Activated CD8-positive, alpha-beta memory T cell treated with anti-CD3 and anti-CD28 coated beads, Interleukin-2, amount 10 ng/mL, durations not matched to agents 7 days and 5 days (primary cell): ENCODE measurements around the gene IL17RA. TPM values are rescaled to one million over a fixed set of nuclear protein-coding genes. Genes with fewer than 3 reads are reported as not detected.

ENCODE experiments used
- ATAC-seq: fragments of 150-1000 bp; cut with Tn5 transposase; one replicate; pipeline ENCODE4 v1.10.0; 2021; ENCODE audit warnings: moderate library complexity
- CTCF ChIA-PET: fragments of 350-600 bp; sonication (Branson Sonifier 250); formaldehyde crosslinking; loops from one replicate; lab custom pipeline; 2021; ENCODE audit warnings: antibody characterized with exemption; lab: Charles Lee
- DNase-seq: peaks from one replicate; pipeline ENCODE4 v3.0.0-alpha.2; 2020
- H3K27ac Mint-ChIP-seq: one replicate; pipeline ENCODE4 v1.8.0; 2021; ENCODE audit warnings: mild to moderate bottlenecking, mixed read lengths
- H3K27me3 Mint-ChIP-seq: one replicate; pipeline ENCODE4 v1.8.0; 2021; ENCODE audit warnings: mixed read lengths
- H3K36me3 Mint-ChIP-seq: one replicate; pipeline ENCODE4 v1.8.0; 2021; ENCODE audit warnings: mild to moderate bottlenecking, mixed read lengths
- H3K4me1 Mint-ChIP-seq: one replicate; pipeline ENCODE4 v1.8.0; 2021; ENCODE audit warnings: mixed read lengths
- H3K4me3 Mint-ChIP-seq: one replicate; pipeline ENCODE4 v1.8.0; 2021; ENCODE audit warnings: mild to moderate bottlenecking, moderate library complexity, mixed read lengths
- H3K9me3 Mint-ChIP-seq: one replicate; pipeline ENCODE4 v1.8.0; 2022; ENCODE audit warnings: low read depth, mixed read lengths
- total RNA-seq, 2 experiments: library from RNA; stranded (reverse); gene quantifications; one replicate each; pipeline ENCODE4 v1.2.3, GENCODE V29; 2021

Gene IL17RA
- total RNA-seq, 2 experiments from 2014 or later, result 22.5 to 25.1 TPM

DNA sequence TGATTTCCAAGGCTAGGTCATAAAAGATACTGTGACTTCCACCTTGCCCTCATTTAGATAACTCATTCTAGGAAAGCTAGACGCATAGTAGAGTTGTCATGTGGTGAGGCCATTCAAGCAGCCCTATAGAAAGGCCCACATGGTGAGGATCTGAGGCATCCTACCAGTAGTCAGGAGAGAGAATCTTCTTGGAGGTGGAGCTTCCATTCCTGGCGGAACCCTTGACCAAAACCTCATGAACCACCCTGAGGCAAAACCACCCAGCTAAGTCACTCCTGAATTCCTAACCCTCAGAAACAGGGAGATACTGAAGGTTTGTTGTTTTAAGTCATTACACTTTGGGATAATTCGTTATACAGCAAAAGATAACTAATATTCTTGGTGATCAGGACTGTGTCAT, 77.2 kb downstream of the IL17RA start:
- CTCF ChIA-PET, result interaction anchor here (2.2 to 10.4 kb wide), 2 partner anchors 12 to 87 kb away, joined by 9 to 87 read pairs; no protein-coding TSS in a partner anchor
- Mint-ChIP-seq H3K4me1 (peaks cover 15% of the 10 kb centered on the region), H3K36me3 (peaks cover 5% of the 10 kb centered on the region), H3K9me3 (no peaks in the 10 kb centered on the region), H3K27me3 (no peaks in the 10 kb centered on the region), H3K27ac (no peak overlapping the region), H3K4me3 (no peak overlapping the region)
- ATAC-seq, result no peak
- DNase-seq, result no peak

DNA sequence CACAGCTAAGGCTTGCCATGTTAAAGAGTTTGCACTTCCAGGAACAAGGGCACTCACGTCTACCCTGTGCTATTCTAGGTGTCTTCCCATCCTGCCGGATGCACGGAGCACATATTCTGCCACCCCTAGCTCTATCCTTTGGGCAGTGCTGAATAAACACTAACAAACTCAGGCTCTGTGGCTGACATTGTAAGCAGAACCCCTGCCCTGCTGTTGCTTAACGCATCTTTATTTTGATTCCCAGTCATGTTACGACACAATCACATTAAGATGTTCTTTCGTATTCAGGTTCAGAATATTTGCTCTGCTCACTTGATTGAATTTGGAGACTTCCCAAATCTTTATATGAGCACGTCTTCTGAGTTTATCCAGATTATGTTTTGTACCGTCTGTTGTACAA, 77.9 kb downstream of the IL17RA start:
- no peak overlapping the region for H3K27ac Mint-ChIP-seq
- no peak overlapping the region for H3K4me3 Mint-ChIP-seq
- CTCF ChIA-PET, result interaction anchor here (1.2 to 10.4 kb wide), 2 partner anchors 11 to 340 kb away, joined by 3 to 87 read pairs; no protein-coding TSS in a partner anchor
- H3K36me3 Mint-ChIP-seq, result peaks cover 5% of the 10 kb centered on the region
- peaks cover 4% of the 10 kb centered on the region for H3K27me3 Mint-ChIP-seq
- DNase-seq (no peak), ATAC-seq (no peak)
- H3K4me1 Mint-ChIP-seq, result peaks cover 11% of the 10 kb centered on the region
- no peaks in the 10 kb centered on the region for H3K9me3 Mint-ChIP-seq

DNA sequence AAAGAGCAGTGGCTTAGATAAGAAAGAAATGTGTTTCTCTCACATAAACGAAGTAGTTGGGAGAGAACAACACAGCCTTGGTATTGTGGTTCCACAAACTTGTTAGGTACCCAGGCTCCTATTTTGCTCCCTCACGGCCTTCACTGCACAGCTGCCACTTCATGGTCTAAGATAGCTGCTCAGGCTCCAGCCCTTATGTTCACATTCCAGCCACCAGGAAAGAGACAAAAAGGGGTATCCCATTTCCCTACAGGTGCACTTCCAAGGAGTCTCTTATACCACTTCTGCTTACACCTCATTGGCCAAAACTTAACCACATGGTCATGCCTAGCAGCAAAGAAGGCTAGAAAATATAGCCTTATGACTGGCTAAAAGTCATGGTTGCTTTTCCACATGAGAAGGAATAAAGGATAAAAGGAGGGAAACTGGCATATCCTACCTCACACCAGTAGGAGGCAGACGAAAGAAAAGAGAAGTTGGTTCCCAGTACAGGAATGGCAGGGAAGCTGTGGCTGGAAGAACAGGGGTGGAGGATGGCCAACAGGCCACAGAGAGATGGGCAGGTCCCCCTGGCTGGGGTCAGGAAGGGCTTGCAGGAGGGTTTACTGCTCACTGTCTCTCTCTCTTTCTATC, 79.7 kb downstream of the IL17RA start:
- peaks cover 5% of the 10 kb centered on the region for H3K4me1 Mint-ChIP-seq
- H3K36me3 Mint-ChIP-seq, result peaks cover 5% of the 10 kb centered on the region
- DNase-seq (no peak), ATAC-seq (no peak)
- peaks cover 7% of the 10 kb centered on the region for H3K27me3 Mint-ChIP-seq
- CTCF ChIA-PET, result interaction anchor here (1.4 to 10.4 kb wide), 2 partner anchors 9 to 337 kb away, joined by 5 to 87 read pairs; no protein-coding TSS in a partner anchor
- no peak overlapping the region for H3K27ac Mint-ChIP-seq
- H3K9me3 Mint-ChIP-seq, result no peaks in the 10 kb centered on the region
- H3K4me3 Mint-ChIP-seq, result no peak overlapping the region

Other genes with a start within 250 kb of the IL17RA start
- not detected for gene GAB4, start 76.8 kb upstream of the IL17RA start, total RNA-seq
- gene TMEM121B, start 36.4 kb downstream of the IL17RA start, total RNA-seq, result not detected
- 10 to 100 TPM; 23.8 to 31.6 TPM for gene HDHD5, start 74.3 kb downstream of the IL17RA start, total RNA-seq
- gene ADA2, start 134.4 kb downstream of the IL17RA start, total RNA-seq, result 10 to 100 TPM; 39.4 to 51.3 TPM